HepG2 (cell line): ENCODE measurements around the gene USP20.

Source experiments
- FIP1L1 ChIP-seq: fragments of 200-400 bp; formaldehyde crosslinking; IDR thresholded peaks from 2 replicates; pipeline ENCODE4 v1.6.1; 2018; ENCODE audit warnings: low read depth, mild to moderate bottlenecking, low read length, moderate library complexity, borderline replicate concordance; ENCODE audit not compliant: insufficient read depth
- HOXA3 ChIP-seq: sonication (generic); formaldehyde crosslinking; IDR thresholded peaks from 2 replicates; pipeline ENCODE4 v1.5.0; 2020; ENCODE audit warnings: missing genetic modification reagents
- SP1 ChIP-seq, 2 experiments: fragments of 450-650 bp in 1 of 2; sonication (generic) in 1 of 2; formaldehyde crosslinking in 1 of 2; IDR thresholded peaks; 2 replicates each; pipeline versions ENCODE4 v1.4.0 to v1.6.1; 2016 to 2020; ENCODE audit warnings: missing genetic modification reagents in 1 of 2
- TAF1 ChIP-seq: sonication (generic); formaldehyde crosslinking; IDR thresholded peaks from 2 replicates; pipeline ENCODE4 v1.4.0; 2020; ENCODE audit warnings: missing genetic modification reagents
- ZNF136 ChIP-seq: sonication (generic); formaldehyde crosslinking; IDR thresholded peaks from 2 replicates; pipeline ENCODE4 v1.8.1; 2022; ENCODE audit warnings: low read depth, mild to moderate bottlenecking, moderate library complexity, missing genetic modification reagents
- TF ChIP-seq, protein P1 (sequence below): sonication (generic); formaldehyde crosslinking; IDR thresholded peaks from 2 replicates; pipeline ENCODE4 v1.5.0; 2020; ENCODE audit warnings: mild to moderate bottlenecking, missing genetic modification reagents, moderate library complexity
- TF ChIP-seq, protein P2 (sequence below), 2 experiments: IDR thresholded peaks; 2 replicates each; pipeline ENCODE4 v1.6.1; 2011 to 2012; ENCODE audit warnings: low read length in 2 of 2, borderline replicate concordance in 1 of 2, low read depth in 1 of 2, mild to moderate bottlenecking in 1 of 2, moderate library complexity in 1 of 2
- TF ChIP-seq, protein P3 (sequence below), 2 experiments: fragments of 450-650 bp in 1 of 2; sonication (generic) in 1 of 2; formaldehyde crosslinking in 1 of 2; IDR thresholded peaks; 2 replicates each; pipeline versions ENCODE4 v1.6.1 to v1.8.0; 2016 to 2022; ENCODE audit warnings: antibody characterized with exemption in 1 of 2, mild to moderate bottlenecking in 1 of 2, missing genetic modification reagents in 1 of 2

DNA sequence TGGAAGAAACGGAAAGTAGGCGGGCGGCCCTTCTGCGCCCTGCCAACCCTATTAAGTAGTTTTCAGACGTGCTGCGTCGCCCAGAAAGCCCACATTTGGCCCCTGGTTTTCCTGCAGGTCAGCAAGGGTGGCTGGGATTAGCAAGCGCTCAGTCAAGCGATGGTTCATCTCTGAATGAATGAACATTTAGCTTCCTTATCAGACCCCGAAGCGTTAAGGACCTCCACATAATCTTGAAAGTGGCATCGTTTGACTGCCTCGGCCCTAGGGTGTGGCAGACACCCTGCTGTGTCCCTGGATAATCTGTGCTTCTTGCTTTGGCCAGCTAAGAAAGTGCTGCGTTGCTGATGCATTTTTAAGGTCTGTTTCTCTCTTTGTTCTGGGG is 31.6 kb upstream of the USP20 start:
- TF ChIP-seq, protein P1, sequence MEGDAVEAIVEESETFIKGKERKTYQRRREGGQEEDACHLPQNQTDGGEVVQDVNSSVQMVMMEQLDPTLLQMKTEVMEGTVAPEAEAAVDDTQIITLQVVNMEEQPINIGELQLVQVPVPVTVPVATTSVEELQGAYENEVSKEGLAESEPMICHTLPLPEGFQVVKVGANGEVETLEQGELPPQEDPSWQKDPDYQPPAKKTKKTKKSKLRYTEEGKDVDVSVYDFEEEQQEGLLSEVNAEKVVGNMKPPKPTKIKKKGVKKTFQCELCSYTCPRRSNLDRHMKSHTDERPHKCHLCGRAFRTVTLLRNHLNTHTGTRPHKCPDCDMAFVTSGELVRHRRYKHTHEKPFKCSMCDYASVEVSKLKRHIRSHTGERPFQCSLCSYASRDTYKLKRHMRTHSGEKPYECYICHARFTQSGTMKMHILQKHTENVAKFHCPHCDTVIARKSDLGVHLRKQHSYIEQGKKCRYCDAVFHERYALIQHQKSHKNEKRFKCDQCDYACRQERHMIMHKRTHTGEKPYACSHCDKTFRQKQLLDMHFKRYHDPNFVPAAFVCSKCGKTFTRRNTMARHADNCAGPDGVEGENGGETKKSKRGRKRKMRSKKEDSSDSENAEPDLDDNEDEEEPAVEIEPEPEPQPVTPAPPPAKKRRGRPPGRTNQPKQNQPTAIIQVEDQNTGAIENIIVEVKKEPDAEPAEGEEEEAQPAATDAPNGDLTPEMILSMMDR: no peak
- no peak for TF ChIP-seq TAF1 (CRISPR knock-in tag)
- TF ChIP-seq, protein P2, sequence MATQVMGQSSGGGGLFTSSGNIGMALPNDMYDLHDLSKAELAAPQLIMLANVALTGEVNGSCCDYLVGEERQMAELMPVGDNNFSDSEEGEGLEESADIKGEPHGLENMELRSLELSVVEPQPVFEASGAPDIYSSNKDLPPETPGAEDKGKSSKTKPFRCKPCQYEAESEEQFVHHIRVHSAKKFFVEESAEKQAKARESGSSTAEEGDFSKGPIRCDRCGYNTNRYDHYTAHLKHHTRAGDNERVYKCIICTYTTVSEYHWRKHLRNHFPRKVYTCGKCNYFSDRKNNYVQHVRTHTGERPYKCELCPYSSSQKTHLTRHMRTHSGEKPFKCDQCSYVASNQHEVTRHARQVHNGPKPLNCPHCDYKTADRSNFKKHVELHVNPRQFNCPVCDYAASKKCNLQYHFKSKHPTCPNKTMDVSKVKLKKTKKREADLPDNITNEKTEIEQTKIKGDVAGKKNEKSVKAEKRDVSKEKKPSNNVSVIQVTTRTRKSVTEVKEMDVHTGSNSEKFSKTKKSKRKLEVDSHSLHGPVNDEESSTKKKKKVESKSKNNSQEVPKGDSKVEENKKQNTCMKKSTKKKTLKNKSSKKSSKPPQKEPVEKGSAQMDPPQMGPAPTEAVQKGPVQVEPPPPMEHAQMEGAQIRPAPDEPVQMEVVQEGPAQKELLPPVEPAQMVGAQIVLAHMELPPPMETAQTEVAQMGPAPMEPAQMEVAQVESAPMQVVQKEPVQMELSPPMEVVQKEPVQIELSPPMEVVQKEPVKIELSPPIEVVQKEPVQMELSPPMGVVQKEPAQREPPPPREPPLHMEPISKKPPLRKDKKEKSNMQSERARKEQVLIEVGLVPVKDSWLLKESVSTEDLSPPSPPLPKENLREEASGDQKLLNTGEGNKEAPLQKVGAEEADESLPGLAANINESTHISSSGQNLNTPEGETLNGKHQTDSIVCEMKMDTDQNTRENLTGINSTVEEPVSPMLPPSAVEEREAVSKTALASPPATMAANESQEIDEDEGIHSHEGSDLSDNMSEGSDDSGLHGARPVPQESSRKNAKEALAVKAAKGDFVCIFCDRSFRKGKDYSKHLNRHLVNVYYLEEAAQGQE (IDR thresholded peaks at IDR 0.05; ENCODE audit: borderline replicate concordance in 1 of 2, low read depth in 1 of 2, low read length in 2 of 2): no peak
- TF ChIP-seq SP1 (IDR thresholded peaks at IDR 0.05): no peak
- TF ChIP-seq SP1 (CRISPR knock-in tag; IDR thresholded peaks at IDR 0.05): no peak
- TF ChIP-seq, protein P3, sequence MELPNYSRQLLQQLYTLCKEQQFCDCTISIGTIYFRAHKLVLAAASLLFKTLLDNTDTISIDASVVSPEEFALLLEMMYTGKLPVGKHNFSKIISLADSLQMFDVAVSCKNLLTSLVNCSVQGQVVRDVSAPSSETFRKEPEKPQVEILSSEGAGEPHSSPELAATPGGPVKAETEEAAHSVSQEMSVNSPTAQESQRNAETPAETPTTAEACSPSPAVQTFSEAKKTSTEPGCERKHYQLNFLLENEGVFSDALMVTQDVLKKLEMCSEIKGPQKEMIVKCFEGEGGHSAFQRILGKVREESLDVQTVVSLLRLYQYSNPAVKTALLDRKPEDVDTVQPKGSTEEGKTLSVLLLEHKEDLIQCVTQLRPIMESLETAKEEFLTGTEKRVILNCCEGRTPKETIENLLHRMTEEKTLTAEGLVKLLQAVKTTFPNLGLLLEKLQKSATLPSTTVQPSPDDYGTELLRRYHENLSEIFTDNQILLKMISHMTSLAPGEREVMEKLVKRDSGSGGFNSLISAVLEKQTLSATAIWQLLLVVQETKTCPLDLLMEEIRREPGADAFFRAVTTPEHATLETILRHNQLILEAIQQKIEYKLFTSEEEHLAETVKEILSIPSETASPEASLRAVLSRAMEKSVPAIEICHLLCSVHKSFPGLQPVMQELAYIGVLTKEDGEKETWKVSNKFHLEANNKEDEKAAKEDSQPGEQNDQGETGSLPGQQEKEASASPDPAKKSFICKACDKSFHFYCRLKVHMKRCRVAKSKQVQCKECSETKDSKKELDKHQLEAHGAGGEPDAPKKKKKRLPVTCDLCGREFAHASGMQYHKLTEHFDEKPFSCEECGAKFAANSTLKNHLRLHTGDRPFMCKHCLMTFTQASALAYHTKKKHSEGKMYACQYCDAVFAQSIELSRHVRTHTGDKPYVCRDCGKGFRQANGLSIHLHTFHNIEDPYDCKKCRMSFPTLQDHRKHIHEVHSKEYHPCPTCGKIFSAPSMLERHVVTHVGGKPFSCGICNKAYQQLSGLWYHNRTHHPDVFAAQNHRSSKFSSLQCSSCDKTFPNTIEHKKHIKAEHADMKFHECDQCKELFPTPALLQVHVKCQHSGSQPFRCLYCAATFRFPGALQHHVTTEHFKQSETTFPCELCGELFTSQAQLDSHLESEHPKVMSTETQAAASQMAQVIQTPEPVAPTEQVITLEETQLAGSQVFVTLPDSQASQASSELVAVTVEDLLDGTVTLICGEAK (IDR thresholded peaks at IDR 0.05): no peak
- TF ChIP-seq, protein P3 (CRISPR knock-in tag; IDR thresholded peaks at IDR 0.05): no peak
- TF ChIP-seq HOXA3 (CRISPR knock-in tag): no peak
- TF ChIP-seq FIP1L1: no peak
- TF ChIP-seq ZNF136 (CRISPR knock-in tag): no peak
